ENCODE measurements around the gene RASSF5.
A peak's percentile ranks its signal among the peaks of the same experiment; 100 is the strongest.

RASSF5 gene

DNA sequence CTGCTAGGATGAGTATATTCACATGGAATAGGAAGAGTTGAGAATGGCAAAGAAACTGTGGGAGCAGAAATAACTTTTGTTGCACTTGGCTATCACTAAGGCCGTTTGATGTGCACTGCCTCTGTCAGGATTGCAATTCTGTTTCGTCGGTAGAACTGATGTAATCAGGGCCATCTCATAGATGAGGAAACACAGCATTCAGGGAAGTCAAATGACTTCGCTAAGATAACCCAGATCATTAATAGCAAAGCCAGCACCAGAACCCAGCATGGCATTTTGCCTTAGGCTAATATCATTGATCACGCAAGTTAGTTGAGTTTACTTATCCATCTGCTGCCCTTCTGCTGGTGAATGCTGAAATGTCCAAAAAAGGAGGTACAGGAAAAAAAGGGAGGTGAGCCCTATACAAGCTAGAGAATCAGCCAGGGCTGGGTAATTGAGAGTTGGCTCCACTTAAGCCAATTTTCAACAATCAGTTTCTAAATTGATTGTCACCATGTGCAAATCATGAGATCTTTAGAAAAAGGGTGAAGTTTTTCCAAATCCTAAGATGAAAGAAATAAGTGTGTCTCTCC lies 7.6 kb downstream of the RASSF5 start:
- DNase-seq (ENCODE audit: low spot score), result no peak

DNA sequence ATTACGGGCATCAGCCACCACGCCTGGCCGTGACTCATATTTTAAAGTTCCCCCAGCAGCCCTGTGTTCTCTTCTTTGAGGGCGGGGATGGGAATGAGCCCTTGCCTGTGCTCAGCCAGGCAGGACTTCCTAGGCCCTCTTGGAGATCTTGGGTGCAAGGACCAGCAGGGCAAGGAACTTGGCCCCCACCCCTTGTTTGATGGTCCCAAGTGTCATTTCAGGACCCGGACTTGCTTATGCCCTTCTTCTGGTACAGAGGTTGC lies 9.3 kb downstream of the RASSF5 start:
- no peak for DNase-seq (ENCODE audit: low spot score)

DNA sequence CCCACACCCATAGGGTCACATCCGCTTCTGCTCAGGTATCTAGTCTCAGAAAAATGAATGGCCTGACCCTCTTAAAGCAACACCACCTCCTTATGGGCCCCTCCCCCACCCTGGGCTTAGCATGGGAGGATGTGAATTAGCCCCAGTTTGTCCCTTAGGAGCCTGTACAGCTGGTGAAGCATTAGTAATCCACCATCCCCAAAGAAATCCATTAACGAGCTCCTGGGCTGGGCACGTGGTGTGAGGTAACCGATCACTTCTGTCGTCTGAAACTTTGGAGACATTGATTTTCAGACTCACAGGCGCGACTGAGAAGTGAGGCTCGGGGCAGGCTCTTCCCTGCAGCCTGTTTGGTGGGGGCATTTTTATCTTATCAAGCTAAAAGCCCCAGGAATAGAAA lies 10.5 kb downstream of the RASSF5 start:
- no peak for DNase-seq (ENCODE audit: low spot score)

DNA sequence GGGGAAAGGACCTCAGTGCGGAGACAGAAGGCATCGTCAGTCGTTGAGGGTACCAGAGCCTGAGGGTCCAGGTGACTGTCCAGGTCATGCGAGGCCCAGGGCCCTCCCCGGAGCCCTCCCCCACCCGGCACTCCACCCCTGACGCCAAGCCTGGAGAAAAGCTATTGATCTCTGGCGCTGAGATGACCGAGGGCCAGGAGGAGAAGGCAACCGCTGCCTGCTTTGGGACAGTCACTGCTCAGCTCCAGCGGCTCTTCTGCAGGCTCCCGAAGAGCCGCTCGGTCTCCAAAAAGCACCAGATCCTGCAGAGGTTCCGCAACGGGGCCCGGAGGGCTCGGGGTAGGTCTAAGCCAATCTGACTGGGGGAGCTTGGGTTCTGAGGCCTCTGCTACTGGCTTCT lies 10.9 kb downstream of the RASSF5 start:
- no peak for DNase-seq (ENCODE audit: low spot score)

DNA sequence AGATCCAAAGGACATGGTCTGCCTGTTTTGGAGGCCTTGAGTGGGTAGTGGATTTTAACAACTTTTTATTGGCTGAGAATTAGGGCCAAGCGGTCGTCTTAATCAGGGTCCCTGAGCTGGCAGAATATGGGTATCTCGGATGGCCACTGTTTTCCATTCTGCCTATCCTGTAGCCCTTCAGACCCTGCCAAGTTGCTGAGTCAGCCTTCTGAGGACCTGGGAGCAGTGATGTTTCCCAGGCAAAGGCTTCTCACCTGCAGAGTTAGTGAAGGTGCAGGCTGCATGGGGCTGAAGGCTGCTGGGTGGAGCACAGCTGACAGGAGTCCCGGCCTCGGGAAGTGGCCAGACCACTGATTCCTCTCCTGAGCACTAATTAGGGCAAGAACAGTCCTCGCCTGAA lies 11.4 kb downstream of the RASSF5 start:
- no peak for DNase-seq (ENCODE audit: low spot score)

DNA sequence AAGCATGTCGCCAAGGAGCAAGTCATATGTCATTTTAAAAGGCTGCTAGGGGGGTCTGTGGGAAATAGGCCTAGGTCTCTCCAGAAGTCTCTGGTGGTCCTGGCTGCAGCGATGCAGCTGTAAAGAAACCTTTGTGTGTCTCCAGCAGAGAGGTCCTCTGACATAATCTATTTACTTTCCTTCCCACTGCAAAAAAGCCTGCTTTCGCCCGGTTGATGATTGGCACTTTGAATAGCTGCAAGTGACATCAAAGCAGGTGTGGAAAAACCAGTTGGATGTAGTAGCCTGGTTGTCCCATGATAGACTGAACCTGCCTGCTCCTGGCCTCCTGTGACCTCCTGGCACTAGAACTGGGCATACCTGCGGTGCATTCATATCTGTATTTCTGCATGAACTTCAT lies 13.8 kb downstream of the RASSF5 start:
- DNase-seq (ENCODE audit: low spot score), result no peak

DNA sequence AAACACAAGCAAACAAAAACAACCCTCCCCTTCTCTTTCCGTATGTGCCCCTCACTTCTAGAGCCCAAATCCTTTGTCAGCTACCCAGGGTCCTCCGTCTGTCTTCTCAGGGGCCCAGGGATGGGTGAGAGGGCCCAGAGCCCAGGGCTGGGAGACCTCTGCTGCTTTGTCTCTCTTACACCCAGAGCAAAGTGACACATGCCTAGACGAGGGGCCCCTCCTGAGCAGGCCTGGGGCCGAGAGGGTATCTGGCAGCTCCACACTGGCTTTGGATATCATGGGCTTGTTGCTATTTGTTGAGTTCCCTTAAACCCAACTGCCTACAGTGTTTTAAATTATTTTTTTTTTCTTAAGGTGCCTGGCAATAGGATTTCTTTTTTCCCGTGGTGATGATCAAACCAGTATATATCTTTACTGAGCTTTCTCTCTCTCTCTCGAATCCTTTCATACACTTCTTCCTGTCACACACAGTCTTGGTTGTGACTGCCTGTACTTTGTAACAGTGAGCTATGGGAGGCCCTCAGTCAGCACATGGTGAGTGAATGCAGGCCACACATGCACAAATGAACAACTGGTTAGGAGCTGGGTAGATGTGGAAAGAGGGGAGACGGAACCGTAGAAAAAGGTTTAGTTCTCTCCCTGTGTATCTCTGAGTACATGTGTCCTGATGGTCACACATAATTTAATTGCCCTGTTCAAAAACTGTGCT lies 14.5 kb downstream of the RASSF5 start:
- DNase-seq (ENCODE audit: low spot score), result no peak

DNA sequence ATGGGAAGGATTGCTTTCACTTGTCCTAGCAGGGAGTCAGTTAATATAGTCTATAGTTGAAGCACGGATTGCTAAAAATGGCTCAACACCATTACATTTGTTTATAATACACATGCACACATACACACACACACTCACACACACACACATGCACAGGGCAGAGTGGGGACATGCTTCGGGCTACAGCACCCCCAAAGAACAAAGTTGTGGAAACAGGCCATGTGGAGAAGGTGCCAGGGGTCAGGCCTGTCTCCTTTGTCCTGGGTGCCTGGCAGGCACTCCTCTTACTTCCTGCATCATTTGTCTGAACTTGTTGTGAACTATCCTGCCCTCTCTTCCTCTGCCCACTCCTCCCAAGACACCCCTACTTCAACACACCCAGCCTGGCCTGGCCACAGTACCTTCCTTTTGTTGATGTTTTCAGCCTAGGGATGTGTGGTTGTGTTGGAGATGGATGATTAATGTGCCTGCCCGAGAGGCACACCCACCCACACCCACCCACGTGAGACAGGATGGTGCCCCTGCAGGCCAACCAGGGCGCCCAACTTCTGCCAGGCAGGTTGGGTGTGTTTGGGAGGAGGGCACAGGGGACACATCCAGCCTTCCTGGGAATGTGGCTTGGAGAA lies 17.5 kb downstream of the RASSF5 start:
- DNase-seq (ENCODE audit: low spot score), result no peak

DNA sequence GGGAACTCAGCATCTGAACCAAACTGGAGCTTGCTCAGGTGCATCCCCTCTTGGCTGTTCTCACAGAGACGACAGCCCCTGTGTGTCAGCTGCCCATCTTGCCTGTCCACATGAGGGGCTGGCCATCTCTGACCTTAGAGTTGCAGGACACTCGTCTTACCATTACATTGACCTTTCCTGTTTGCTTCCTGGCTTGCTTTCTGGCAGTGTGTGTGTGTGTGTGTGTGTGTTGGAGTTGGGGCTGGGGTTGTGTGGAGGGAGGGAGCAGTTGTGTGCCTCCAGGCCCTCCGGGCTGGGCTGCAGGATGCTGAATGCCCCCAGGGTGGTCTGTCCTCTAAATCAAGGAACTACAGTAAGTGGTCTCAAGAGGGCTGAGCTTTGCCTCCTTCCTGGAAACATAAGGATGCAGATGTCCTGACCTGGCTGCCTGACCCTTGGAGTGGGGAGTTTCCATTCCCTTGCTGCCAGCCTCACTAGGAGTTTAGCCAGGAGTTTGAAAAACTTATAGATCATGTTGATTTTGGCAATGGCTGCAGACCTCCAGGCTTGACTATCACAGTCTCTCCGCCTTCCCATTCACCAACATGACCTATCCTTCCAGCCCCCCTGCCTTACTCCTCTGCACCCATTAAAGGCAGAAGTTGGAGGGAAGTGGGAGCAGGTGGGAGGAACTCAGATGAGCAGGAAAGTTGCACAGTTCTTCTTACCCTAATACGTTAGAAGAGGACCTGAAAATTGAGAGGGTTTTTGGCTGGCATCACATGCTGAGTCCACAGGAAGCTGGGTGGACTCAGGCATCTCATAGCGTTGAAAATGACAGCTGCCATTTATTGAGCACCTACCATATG lies 19.0 kb downstream of the RASSF5 start:
- no peak for DNase-seq (ENCODE audit: low spot score)

DNA sequence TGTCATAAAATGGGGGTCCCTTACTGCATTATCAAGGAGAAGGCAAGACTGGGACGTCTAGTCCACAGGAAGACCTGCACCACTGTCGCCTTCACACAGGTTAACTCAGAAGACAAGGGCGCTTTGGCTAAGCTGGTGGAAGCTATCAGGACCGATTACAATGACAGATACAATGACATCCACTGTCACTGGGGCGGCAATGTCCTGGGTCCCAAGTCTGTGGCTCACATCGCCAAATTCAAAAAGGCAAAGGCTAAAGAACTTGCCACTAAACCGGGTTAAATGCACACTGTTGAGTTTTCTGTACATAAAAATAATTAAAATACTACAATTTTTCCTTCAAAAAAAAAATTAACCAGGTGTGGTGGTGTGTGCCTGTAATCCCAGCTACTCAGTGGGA lies 22.1 kb downstream of the RASSF5 start:
- no peak for DNase-seq (ENCODE audit: low spot score)

DNA sequence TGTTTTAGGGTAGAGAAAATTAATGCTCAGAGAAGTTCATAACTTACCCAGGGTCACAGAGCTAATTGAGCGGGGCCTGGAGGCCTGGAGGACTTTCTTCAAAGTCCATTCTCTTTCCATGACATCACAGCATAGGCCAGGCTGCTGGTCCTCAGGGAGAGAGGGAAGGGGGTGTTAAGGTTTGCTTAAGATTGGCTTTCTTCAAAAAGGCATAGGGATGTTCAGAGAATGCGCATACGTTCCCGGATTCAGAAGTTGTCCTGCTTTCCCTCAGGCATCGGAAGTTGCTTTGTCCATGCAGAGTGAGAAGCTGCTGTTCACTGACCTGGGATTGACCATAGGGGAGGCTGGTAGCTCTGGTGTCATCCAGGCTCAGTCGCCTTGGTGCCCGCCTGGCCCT lies 25.0 kb downstream of the RASSF5 start:
- no peak for DNase-seq (ENCODE audit: low spot score)

DNA sequence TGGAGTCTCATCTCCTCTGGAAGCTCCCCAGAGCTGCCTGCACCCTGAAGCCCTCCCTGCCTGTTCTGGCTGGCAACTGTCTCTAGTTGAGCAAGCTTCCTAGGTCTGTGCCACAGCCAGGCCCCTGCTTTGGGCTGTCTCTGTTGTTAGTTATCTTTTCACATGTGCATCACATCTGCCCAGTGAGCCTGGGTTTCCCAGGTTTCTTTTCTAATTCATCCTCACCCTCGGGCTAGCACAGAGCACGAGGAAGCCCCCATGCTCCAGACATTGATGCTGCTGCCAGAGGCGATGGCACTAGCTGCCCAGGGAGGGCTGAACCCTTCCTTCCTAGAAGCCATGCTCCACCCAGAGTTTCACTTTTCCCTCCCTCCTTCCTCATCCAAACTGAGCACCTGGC lies 27.2 kb downstream of the RASSF5 start:
- DNase-seq (ENCODE audit: low spot score), result no peak

DNA sequence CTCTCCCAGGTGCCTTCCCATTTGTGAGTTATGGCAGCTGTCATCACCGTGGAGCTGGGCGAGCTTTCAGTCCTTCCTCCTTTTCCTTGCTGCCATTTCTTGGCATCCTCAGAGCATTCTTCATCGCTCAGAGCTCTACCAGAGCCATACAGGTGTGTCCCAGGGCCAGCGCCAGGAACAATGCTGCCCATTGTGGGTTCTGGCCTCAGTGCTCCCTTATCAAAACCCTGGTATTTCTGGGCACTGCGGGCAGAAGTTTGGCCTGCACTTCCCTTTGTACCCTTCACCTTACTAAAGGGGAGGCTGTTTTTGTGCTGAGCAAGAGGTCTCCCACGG lies 28.5 kb downstream of the RASSF5 start:
- no peak for DNase-seq (ENCODE audit: low spot score)

DNA sequence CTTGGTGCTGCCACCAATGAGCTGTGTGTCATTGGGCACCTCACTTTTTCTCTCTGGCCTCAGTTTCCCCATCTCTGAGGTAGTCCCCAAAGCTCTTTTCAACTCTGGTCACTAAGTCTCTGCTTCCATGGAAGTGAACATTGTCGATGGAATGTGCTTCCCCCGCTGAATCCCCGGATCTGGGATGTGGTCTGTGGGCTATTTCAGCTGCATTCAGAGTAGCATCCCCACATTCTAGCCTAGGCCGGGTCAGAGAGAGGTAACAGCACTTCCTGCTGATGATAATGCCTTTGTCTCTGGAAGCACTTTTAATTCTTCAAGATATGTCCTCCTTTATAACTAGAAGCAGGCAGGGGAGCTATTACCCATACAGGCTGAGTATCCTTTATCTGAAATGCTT lies 29.8 kb downstream of the RASSF5 start:
- no peak for DNase-seq (ENCODE audit: low spot score)

DNA sequence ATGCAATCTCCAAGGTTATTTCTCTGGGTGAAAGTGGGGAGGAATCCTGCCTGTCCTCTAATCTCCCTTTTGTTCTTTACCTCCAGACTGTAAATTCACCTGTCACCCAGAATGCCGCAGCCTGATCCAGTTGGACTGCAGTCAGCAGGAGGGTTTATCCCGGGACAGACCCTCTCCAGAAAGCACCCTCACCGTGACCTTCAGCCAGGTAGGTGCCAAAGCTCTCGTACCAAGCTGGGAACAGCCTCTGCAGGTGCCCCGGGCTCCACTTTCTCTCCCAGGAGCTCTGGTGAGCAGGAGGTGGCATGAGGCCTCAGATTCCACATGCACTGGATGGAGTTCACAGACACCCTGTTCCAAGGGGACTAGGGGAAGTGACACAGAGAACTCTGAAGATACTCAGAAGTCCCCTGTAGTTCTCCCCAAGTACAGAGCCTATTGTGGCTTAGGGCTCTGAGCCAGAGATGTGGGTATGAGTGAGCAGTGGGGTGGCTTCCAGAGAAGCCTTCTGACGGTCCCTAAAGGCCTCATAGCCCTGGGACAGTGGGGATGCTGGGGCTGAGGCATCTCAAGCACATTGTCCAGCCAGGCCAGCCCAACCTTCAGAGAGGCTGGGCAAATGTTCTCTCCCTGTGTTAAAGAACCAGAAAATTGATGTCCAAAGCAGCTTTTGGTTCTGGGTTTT lies 30.9 kb downstream of the RASSF5 start:
- no peak for DNase-seq (ENCODE audit: low spot score)

DNA sequence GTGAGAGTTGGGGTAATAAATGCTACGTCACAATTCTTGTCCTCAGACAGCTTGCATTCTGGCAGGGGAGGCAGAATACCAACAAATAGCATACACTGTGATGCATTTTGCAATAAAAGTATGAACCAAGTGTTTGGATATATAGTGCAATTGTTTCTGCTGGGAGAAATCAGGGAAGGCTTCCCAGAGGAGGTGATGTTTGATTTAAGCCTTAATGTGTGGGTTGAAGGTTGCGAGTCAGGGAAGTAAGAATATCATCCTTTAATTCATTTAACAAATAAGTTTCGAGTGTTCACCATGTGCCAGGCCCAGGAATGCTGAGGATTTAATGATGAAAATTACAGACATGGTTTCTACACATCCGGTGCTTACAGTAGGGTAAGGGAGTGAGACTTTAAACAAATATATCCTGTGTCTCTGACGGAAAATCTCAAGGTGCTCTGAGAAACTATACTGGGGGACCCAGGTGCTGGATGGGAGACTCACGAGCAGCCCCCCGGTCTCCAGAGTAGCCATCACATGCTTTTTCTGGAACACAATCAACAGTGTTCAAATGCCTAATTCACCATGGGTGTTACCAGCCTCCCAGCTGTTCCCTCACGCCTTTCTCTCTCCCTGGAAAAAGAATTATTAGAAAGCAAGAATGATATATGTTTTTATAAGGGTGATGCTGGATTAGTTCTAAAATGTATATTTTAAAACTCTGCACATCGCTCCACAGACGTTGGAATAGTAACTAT lies 31.7 kb downstream of the RASSF5 start:
- DNase-seq (ENCODE audit: low spot score), result no peak

DNA sequence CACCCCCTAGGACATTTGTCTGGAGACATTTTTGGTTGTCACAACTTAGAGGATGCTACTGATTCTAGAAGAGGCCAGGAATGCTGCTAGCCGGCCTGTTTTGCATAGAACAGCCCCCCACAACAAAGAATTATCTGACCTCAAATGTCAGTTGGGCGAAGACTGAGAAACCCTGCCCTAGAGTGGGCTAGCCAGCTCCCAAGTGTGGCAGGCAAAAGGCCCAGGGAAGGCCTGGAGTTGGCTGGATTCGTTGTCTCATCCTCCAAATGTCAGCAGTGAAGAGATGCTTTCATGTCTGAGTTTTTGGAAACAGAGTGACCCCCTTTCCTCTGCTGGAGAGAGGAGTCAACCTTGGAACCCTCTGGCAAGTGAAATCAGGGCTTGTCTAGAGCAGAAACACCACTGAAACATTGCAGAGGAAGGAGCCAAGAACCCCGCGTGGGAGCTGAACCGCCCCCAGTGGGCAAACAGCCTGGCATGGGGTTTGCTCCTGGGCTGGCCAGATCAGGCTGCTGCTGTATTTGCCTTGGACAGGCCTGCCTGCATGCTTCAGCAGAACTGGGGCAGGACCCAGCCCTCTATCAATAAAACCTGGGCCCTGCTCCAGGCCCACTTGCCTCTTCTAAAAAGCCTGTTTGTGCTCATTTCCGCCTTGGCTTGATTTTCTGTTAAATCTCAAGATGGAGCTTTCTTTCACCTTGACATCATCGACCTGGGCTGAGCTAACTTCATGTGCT lies 32.9 kb downstream of the RASSF5 start:
- DNase-seq (ENCODE audit: low spot score), result no peak

DNA sequence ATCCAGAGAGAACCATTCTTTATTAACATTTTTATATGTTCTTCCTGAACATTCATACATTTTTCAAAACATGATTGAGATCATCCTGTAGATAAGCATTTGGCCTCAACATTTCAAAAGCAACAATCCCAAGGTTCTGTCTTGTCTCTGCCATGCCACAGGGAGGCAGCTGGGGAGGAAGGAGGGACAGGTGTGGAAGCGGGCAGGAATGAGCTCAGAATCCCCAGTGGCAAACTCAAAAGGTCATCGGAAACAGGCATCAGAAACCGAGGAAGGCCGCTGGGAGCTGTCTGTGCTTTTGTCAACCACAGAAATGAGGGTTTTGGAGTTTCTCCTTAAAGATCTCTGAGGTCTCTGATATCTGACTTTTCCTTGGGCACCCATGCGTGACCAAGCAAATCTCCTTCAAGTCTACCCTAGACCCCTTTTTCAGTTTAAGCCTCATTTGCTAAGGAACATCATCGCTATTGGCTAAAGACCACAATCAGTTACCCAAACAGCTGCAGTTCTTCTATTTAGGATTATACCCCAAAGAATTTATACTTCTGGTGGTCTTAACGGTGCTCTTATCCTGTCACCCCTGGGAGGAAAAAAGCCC lies 34.0 kb downstream of the RASSF5 start:
- DNase-seq (ENCODE audit: low spot score), result no peak

DNA sequence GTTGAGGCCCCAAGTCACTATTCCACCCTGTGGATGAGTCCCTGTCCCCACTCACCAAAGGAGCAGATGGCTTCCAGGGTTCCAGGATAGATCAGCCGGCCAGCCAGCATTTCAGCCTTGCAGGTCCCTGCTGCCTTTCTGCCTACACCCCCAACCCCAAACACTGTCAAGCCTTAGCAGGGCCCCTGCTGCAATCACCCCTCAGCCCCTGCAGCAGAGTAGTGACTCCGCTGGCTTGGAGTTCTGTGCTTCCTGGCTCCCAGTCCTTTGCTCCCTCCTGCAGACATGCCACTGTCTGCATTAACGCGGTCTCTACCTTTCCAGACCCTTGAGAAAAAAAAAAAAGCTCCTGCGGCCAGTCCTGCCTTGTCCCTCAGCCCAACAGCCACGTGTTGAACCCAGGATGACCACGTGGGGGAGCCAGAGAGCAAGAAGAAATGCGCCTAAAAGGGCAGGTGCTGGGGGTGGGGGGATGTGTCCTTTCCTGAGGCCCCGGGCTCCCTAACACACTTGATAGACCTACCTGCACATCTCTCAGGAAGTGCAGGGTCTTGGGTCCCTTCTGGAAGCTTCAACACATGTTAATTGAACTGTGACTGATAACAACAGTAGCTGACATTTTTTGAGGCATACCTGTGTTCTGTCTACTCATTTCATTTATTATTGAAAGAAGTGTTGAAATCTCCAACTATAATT lies 37.4 kb downstream of the RASSF5 start:
- DNase-seq (ENCODE audit: low spot score), result peak; percentile 59

DNA sequence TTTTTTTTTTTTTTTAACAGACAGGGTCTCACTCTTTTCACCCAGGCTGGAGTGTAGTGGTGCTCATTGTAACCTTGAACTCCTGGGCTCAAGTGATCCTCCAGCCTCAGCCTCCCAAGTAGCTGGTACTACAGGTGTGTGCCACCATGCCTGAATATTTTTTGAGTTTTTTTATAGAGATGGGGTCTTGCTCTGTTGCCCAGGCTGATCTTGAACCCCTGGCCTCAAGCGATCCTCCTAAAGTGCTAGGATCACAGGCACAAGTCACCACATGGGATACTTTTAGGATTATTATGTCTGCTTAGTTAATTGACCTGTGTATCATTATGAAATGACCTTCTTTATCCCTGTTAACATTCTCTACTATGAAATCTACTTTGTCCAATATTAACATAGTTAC lies 38.0 kb downstream of the RASSF5 start:
- DNase-seq (ENCODE audit: low spot score), result no peak
